ENCODE measurements around the gene CDH4.

CDH4 gene

DNA sequence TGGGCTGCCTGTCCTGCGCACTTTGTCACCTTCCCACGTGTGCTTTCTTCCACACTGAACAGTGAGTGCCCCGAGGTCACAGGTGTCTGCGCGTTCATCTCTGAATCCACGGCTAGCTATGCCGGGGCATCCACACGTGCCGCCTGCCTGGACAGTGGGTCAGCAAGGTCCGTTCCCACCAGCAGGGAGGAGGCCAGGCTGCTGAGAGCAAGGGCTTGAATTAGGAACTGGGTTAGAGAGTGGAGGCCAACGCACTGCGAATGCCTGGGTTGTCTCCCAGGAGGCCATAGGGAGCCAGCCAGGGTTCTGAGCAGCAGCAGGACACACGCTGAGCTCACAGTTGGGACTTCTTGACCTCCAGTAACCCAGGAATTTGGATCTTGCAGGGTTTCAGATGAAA is 565.5 kb downstream of the CDH4 start:
- DNase-seq = no peak

DNA sequence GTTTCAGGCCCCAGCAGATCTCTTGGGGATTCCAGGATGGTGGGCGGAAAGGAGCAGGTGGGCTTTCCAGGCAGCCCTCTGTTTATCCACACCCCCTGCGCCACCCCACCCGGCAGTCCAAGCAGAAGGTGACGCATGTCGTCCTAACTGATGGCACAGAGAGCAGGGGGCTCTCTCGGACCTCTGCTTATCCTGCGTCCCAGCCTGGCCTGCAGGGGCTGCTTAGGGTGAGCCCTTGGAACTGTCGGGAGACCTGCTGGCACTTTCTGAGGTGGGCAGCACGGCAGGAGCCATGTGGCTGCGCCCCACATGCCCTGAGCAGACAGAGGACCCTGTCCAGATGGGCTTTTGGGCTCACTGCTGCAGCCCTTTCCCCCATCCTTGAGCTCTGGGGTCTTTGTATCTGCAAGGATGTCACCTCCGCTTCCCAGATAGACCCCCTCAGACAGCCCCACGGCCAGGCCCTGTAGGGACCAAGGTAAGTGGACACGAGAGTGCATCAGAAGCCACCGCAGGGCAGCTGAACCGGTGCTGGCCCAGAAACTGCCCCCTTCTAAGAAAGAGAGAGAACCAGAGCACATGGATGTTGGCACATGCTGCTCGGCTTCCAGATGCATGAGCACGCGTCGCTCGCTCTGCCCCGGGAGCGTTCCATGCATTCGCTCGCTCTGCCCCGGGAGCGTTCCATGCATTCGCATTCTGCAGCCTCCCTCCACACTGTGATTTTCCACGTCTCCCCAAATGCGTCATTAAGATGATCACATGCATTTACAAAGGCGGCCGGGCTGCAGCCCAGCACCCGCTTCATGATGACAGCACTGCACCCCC is 566.9 kb downstream of the CDH4 start:
- no peak for DNase-seq

DNA sequence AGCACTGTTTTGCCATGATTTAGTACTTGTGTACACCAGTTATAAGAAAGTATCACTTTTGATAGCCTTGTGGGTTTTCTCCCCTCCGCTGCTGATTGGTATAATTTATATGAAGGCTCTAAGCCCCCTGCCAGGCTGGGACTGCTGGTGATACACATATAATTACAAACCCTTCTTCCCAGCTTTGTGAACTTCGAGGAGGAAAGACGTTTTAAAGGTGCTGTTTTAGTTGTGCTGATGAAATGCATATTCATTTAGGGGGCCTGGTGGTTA is 567.4 kb downstream of the CDH4 start:
- DNase-seq = no peak

DNA sequence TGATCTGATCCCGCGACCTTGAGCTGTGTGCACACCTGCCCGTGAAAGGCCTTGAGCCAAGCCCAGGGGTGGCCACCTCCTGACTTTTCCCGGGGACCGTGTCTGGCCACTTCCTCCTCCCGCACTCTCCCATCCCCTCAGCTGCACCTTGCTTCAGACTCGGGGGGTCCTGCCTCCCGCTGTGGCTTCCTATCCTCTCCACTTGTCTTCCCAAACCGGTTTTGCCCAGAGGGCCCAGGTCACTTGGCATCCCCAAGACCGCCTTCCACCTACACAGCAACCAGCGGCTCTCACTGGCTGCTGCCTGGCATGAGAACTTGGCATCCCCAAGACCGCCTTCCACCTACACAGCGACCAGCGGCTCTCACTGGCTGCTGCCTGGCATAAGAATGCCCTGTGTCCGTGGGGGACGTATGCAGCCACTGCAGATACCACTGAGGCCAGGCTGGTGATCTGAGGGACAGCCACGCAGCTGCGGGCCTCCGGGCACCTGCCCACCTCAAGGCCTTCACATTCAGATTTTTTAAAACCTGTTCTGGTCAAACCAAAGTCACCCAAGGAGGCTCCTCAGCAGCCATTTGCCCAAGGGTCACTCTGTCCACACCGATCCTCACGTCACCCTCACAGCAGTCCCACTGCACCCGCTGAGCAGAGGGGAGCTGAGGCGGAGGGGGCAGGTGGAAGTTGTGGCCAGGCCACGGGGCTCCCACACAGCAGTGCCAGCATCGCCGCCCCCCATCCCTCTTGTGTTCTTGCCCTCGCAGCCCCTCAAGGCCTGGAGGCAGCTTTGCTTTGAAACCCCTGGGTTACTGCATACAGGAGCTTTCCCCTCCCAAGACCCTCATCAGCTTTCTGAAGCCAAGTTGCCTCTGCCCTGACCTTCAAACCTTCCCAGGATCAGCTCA is 568.1 kb downstream of the CDH4 start:
- no peak for DNase-seq

DNA sequence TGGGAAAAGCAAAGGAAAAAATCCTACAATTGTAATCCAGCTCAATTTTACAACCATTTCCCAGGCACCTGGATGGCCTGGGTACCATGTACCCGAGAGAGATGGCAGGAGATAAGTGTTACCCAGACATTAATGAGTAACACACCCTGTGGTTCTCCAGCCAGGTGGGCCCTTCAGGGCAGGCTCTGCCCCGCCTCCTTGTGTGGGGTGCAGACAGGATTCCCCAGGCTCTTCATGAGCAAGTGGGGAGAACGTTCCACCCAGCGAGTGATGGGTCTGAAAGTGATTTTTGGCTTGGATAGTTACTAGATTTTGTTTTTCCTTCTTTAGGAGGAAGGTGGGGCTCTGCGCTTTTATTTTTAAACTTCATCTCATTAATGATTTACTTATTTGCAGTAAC is 569.7 kb downstream of the CDH4 start:
- no peak for DNase-seq

DNA sequence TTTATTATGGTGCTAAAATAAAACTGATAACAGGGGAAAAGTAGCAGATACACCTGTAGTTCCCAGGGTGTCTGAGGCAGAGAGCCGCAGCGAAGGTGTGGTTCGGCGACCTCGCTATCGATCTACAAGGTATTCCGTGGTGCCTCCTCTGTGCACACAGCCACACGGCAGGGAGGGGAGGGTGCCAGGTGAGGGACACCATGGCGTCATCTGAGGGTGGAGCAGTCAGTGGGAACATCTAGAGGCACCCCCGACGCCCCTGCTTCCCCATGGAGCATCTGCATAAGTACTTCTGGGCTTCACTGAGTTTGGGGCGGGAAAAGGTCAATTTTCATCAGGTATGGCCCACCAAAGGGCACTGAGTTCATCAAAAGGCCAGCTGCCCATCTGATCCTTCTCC is 570.3 kb downstream of the CDH4 start:
- DNase-seq = no peak

DNA sequence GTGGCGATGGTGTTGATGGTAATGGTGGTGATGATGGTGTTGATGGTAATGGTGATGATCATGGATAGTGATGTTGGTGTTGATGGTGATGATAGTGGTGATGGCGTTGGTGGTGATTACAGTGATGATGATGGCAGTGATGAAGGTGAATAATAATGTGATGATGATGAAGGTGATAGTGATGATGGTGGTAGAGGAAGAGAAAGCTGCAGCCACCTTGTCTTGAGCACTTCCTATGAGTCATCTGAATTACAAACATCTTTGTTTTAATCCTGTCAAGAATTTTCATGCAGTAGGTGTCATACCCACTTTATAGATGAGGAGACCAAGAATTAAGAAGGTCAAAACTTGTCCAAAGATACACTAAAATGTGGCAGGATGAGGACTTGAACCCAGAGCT is 571.2 kb downstream of the CDH4 start:
- DNase-seq = no peak

DNA sequence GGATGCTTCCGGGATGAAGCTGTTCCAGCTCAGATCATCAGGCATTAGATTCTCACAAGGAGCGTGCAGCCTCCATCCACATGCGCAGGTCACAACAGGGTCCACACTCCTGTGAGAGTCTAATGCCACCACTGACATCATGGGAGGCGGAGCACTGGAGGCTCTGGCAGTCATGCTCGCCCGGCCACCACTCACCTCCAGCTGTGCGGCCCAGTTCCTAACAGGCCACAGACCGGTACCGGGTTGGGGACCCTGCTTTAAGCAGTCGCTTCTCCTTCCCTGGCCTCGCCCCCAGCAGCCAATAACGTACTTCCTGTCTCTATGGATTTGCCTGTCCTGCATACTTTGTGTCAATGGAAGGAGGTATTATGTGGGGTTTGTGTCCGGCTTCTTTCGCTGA is 576.8 kb downstream of the CDH4 start:
- no peak for DNase-seq

DNA sequence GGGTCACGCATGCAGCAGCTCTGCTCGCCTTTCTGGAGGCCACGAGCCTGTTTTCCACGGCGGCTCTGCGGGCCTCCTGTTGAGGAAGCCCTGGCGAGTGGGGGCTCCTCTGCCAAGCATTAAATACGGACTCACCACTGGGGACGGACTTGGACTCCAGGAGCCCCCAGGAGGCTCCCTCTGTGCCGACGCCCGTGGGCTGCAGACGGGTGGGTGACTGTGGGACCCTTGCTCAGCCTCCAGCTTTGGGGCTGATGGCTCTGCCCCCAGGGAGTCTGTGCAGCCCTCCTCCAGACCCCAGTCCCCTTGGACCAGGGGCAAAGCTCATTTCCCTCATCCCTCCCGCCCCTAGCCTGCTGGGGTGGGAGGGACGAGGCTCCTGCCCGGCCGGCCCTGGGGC is 577.5 kb downstream of the CDH4 start:
- no peak for DNase-seq

DNA sequence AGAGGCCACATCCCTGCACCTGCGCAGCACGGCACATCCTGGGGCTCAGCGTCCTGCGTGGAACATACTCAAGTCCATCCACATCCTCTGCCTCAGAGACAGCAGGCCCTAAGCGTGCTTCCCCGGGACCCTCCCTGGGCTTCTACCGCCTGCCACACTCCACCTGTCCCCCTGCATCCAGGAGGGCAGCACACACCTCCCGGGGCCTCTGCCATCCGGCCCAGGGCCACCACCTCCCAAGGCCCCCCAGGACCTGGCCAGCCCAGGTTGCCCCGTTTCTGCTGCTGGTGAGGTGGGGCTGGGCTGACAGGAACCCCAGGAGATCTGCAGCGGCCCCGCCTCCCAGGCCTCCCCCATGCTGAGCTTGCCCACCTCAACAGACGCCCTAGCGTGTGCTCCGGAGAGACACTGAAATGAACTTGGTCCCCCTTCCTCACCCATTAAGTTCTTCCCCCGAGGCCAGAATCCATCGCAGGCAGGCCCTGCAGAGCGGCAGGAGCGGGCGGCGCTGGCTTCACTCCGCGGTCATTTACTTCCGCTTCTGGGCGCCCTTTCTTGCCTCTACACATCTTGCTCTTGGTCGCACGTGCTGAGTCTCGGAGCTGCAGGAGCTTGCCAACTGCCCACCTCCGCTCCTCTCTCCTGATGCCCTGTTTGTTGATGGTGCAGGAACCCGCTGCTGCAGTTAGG is 578.3 kb downstream of the CDH4 start:
- no peak for DNase-seq

DNA sequence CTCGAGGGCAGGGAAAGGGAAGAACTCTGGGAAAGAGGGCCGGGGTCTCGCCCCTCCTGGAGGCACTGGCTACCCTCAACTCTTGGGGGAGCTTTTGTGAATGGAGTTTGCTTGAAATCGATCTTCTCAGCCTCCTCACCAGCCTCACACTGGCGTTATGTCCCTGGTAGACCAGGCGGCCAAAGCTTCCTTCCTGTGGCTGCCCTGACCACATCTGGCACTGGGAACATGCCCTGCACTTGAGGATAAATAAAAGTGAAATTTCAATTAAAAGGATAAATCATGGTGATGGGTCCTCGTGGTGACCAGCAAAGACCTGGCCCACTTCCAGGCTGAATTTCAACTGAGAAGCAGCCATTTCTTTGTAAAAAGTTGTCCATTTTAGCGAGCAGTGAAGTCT is 578.9 kb downstream of the CDH4 start:
- no peak for DNase-seq

DNA sequence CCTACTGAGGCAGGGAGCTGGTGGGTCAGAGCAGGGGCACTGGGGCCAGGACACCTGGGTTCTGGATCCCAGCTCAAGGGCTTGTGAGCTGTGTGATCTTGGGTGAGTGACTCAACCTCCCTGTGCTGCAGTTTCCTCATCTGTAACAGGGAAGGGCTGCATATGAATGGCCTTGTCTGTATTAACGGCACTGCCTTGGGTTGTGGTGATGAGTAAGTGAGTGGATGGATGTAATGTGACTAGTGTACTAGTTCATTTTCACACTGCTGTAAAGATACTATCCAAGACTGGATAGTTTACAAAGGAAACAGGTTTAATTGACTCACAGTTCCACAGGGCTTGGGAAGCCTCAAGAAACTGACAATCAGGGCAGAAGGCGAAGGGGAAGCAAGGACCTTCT is 580.1 kb downstream of the CDH4 start:
- DNase-seq = no peak

DNA sequence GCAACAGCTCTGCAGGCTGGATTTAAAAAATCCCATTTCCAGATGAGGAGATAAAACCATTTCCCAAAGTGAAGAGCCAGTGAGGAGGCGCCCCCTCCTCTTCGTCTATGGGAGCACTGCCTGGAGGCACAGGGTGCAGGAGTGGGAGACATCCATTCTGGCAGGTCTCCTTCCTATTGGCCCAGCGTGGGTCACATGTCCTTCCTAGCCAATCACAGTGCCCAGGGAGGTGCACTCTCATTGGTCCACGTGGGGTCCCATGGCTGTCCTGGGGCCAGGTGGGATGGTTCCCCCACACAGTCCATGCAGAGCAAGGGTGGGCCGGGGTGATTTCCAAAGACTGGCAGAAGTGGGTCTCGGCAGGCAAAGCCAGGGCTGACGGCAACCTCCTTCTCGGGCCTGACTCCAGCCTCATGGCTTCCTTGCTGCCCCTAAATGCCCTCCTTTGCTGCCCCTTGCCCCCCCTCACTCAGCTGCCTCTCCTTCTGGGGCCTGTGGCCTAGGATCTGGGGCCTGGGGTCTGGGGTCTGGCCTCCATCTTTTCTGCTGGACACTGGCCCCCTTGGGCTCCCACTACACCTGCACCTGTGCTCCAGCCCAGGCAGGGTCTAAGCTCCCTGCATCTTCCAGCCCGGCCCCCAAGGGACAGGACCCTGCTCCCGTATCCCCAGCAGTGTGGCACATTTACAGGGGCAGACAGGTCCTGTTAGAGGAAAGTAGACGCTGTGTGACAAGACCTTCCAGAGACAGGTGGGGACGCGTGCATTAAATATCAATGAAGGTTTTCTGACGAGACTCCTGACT is 581.9 kb downstream of the CDH4 start:
- no peak for DNase-seq

DNA sequence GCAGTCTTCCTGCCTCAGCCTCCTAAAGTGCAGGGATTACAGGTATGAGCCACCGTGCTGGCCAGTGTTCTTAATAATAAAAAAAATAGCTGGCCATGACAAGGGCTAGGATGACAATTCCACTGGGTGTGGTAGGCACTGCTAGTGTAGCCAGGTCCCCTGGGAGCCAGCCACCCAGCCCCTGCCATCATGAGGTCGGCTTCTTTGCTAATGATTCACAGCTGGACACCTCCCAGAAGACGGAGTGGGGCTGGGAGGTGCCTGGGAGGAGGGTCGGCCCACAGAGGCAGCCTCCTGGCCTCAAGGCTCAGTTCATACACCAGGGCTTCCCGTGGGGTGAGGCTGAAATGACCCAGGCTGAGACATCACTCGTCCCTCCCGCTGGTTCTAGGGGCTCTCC is 583.2 kb downstream of the CDH4 start:
- DNase-seq = no peak

DNA sequence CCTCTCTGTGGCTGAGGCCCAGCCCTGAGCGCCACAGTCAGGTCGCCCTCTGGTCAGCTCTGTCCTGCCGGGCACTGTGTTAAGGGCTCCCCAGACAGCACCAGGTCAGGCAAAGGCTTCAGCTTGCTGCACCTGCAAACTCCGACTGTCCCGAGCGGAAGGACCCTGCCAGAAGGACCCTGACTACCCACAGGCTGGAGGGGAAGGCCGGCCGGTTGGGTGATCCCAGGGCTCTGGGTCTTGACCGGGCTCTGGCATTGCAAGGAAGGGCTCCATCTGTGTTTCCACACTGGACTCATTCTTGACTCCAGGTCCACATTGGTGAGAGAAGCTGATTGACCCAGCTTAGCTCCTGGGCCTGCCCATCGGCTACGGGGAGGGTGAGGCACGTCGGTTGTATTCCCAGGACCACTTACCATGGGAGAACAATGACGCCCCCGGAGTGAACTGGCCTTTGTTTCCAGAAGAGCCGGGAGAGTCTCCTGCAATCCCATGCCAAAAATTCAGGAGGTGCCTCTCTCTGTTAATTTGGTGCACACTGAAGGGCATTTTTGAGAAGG is 583.8 kb downstream of the CDH4 start:
- DNase-seq = no peak

DNA sequence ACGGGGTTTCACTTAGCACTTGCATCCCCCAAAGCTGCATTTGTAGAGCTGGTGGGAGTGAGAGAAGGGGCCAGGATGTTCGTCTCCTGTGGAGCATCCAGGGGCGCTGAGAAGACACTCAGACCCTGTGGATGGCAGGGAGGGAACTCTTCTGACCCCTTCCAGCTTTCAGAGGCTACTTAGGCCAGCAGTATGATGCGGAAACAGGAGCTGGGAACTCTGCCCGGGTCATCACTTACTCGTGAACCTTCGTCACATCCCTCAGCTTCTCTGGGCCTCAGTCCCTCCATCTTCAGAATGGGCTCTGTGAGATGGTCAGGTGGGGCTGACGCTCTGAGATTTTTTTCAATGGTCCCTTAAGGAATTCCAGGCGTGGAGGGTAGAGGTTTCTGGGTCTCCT is 585.1 kb downstream of the CDH4 start:
- no peak for DNase-seq

DNA sequence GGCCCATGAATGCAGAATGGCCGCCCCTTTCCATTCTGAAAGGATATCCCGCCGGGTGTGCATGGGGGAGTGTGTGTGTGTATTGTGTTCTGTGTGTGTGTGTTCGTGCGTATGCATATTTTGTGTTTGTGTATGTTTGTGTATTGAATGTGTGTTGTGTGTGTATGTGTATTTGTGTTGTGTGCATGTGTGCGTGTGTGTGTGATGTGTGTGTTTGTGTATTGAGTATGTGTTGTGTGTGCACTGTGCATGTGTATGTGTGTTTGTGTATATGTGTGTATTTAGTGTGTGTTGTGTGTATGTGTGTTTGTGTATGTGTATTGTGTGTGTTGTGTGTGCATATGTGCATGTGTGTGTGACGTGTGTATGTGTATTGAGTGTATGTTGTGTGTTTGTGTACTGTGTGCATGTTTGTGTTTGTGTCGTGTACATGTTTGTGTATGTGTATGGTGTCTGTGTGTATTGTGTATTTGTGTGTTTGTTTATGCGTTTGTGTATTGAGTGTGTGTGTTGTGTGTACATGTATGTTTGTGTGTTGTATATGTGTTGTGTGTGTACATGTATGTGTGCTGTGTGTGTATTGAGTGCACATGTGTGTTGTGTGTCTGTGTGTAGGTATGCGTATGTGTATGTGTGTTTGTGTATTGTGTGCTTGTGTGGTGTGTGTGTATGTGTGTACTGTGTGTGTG is 587.3 kb downstream of the CDH4 start:
- DNase-seq = no peak

DNA sequence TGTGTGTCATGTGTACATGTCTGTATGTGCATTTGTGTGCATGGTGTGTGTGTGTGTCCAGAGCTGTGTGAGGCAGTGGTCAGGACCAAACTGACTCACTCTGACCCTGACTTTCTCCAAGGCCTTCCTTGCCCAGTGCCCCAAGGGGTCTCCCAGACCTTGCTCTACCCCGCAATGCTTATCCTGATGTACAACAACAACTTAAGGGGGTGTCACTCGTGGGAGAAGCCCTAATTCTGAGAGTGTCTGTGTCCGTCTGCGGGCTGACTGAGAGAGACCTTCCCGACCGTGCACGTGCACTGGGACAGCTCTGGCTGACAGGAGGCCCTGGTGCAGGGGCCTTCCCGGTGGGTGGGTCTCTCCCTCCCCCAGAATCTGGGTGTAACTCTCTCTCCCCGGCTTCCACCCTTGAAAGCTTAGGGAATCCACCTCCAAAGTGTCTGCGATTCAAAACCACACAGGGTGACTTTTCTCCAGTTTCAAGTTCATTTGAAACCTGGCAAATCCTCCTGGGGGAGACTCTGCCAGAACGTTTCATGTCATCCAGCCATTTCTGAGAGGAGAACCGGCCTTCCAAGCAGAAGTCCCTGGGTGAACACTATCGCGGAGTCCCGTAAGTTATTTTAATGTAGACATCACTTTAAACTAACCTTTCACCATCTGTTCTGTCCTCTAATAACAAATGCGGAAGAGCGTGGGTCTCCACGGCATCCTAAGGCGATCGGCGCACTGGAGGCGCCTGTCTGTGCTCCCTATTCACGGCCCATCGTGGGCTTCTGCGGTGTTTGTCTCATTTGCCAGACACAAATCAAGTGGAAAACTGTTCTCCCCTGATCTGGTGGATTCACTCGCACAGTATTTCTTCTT is 588.1 kb downstream of the CDH4 start:
- DNase-seq = no peak

DNA sequence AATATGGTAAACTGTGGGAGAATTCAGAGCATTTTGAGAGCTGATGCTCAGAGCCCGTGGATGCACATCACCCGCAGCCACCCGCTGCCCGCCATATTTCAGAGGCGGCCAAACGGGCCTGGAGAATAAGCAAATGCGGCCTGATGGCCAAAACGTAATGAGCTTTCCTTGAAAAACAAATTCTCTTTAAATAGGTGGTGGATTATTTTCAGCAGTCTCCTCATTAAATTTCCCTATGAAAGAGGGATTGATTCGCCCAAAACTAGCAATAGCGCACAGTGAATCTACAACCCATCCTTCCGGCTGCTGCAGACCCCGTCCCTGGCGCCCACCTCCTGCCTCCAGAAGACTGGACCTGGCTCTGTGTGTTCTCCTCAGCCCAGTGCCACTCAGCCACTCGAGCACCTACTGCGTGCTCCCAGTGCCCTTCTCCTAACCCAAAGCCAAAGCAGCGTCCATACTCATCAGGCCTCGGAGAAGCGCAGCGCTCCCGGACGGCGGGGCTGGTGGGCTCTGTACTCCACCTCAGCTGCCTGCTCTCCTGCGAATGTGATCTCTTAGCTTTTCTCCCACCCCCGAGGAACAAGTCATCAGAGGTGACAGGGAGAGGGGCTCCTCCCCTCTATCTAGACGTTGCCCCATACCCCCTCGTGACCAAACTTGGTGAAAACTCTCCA is 588.9 kb downstream of the CDH4 start:
- no peak for DNase-seq

DNA sequence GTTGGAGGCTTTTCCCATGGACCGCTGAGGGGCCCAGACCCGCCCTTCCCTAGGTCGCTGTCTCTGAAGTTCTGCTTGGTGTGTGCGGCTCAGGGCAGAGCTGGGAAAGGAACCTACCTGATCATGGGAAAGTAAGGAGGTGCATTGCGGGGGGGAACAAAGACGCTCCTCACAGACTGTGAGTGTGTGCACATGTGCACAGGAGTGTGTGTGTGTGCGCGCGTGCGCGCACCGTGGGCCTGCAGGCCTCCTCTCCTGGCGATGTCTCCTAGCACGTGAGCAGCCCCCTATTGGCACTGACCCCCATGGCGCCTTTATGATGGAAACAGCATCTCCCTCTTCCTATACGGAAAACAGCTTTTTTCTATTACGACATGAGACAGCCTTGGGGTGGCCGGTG is 589.5 kb downstream of the CDH4 start:
- no peak for DNase-seq

DNA sequence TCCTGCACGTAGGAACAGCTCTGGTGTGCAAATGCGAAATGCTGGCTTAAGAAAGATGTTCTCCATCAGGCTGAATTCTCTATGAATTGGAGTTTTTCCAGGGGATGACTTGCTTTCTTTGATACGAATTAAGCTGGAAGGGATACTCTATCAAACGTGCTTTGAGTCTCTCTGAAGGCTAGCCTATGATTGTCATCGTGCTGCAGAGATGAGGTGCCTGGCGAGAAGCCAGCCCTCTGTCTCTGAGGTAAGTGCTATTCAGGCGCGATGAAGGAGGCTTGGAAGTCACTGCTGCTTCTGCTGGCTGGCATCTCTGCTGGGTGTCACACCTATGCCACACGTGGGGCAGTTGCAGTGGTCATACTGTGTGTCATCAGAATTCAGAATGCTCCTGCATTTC is 589.9 kb downstream of the CDH4 start:
- no peak for DNase-seq

Data from NCI-H774 (cell line).